ENCODE measurements around the gene SLIT3.

DNA sequence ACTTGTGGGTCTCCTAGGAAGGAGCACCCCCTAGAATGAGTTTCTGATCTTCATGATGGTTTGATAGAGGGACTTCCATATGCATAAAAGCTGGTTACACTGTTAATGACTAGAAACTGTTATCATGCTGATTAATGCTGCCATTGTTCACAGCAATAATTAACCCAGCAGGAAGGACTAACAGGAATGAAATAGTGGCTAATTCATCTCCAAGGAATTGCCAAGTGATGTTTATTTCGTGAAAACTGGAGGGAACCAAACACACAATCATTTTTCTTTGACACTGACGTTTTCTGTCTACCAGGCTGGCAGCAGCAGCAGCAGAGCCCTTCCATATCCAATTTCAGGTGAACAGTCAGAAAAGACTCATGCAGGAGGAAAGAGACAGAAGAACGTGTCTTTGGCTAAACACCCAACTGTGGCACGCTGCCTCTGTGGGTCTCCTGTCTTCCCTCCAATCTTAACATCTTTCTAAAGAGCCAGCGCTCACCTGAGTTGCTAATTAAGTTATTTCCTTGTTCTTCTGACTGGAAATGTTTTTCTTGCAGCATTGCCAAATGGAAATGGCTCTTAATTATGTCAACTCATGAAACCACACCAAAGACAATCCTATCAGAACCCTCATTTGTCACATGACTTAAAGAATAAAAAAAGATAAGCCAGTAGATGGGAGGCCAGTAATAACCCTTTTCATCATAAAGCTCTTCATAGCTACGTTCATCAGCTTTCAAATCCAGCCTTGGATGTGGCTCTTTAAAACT is 181.5 kb downstream of the SLIT3 start:
- TF ChIP-seq FOXM1 (IDR thresholded peaks at IDR 0.05; ENCODE audit: low read depth) = no peak
- no peak for TF ChIP-seq EP300 (IDR thresholded peaks at IDR 0.05; ENCODE audit: borderline replicate concordance in 1 of 2, low read depth in 1 of 2, low read length in 1 of 2)
- TF ChIP-seq POLR2AphosphoS5 (IDR thresholded peaks at IDR 0.05; ENCODE audit: low read depth, low read length) = no peak
- TF ChIP-seq RXRA (IDR thresholded peaks at IDR 0.05; ENCODE audit: borderline replicate concordance, low read depth) = no peak
- no peak for TF ChIP-seq SIN3A (IDR thresholded peaks at IDR 0.05; ENCODE audit: borderline replicate concordance, low read depth, low read length)

Data from SK-N-SH (cell line).